Measurements from ENCODE around the gene ZNF227.
"Not testable (repeated sequence)": the region's sequence is repeated elsewhere in the genome, so short reads cannot be mapped to it uniquely, and the experiment has no call there.

DNA sequence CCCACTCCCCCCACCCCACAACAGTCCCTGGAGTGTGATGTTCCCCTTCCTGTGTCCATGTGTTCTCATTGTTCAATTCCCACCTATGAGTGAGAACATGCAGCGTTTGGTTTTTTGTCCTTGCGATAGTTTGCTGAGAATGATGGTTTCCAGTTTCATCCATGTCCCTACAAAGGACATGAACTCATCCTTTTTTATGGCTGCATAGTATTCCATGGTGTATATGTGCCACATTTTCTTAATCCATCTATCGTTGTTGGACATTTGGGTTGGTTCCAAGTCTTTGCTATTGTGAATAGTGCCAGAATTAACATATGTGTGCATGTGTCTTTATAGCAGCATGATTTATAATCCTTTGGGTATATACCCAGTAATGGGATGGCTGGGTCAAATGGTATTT lies 7.6 kb downstream of the ZNF227 start:
- TF ChIP-seq EZH2 (IDR thresholded peaks at IDR 0.05; ENCODE audit: borderline replicate concordance, insufficient read depth, low read depth, low read length, poor library complexity, severe bottlenecking) = not testable (repeated sequence)
- TF ChIP-seq, protein P1, sequence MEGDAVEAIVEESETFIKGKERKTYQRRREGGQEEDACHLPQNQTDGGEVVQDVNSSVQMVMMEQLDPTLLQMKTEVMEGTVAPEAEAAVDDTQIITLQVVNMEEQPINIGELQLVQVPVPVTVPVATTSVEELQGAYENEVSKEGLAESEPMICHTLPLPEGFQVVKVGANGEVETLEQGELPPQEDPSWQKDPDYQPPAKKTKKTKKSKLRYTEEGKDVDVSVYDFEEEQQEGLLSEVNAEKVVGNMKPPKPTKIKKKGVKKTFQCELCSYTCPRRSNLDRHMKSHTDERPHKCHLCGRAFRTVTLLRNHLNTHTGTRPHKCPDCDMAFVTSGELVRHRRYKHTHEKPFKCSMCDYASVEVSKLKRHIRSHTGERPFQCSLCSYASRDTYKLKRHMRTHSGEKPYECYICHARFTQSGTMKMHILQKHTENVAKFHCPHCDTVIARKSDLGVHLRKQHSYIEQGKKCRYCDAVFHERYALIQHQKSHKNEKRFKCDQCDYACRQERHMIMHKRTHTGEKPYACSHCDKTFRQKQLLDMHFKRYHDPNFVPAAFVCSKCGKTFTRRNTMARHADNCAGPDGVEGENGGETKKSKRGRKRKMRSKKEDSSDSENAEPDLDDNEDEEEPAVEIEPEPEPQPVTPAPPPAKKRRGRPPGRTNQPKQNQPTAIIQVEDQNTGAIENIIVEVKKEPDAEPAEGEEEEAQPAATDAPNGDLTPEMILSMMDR (IDR thresholded peaks at IDR 0.05) = not testable (repeated sequence)
